GM18907 (cell line): ENCODE results near the gene STYK1.

Experiments used
- ATAC-seq: cut with Tn5 transposase; IDR thresholded peaks from one replicate; pipeline ENCODE4 v1.9.1; 2021; ENCODE audit warnings: mild to moderate bottlenecking, moderate library complexity; ENCODE audit not compliant: unreplicated experiment

STYK1 gene, protein sequence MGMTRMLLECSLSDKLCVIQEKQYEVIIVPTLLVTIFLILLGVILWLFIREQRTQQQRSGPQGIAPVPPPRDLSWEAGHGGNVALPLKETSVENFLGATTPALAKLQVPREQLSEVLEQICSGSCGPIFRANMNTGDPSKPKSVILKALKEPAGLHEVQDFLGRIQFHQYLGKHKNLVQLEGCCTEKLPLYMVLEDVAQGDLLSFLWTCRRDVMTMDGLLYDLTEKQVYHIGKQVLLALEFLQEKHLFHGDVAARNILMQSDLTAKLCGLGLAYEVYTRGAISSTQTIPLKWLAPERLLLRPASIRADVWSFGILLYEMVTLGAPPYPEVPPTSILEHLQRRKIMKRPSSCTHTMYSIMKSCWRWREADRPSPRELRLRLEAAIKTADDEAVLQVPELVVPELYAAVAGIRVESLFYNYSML

GRCh38 chr12:10673659-10674384, at the start of gene STYK1:
STYK1 (minus strand) TSS chr12:10674052; CDS start chr12:10634618, 39,434 bp downstream.
- peak; percentile 83 for ATAC-seq

DNA sequence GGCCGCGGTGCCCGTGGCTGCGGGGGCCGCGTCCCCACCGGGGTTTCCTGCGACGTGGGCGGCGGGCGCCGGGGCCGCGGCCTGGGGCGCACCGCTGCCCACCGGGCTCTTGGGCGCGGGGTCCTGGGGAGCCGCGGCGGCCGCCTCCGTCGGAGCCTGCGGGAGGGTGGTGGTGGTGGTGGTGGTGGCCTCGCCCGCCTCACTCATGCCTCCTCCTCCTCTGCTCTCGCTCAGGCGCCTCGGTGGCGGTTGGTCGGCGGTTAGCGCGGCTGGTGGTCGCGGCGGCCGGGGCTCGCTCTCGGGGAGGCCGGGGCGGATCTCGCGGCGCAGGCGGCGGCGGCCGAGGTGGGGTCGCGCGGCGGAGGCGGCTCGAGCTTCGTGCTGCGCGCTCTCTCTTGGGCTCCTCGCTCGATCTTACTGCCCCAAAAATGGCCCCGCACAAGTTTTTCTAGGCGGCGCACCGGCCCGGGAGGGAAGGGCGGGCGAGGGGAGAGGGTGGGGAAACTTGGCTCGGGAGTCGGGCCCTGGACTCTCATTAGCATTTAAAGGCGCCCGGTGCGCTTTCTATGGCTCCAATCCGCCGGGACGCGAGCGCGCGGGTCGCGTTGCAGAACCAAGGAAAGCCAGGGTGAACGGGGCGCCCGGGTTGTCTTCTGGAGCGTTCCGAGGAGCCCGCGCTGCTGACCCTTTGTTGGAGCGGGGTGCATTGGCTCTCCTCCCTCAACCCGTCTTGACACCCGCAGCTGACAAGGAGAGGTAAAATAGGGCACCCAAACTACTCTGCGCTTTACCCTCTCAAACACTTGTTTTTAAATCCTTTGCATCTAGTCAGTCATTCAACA, 49.3 kb upstream of the STYK1 start, which contains the start of gene YBX3:
Gene YBX3 (minus strand): TSS at position 419 of the 842 bp plus-strand sequence. CDS start 212 bp downstream, at position 207.
- ATAC-seq, result peak; percentile 50

DNA sequence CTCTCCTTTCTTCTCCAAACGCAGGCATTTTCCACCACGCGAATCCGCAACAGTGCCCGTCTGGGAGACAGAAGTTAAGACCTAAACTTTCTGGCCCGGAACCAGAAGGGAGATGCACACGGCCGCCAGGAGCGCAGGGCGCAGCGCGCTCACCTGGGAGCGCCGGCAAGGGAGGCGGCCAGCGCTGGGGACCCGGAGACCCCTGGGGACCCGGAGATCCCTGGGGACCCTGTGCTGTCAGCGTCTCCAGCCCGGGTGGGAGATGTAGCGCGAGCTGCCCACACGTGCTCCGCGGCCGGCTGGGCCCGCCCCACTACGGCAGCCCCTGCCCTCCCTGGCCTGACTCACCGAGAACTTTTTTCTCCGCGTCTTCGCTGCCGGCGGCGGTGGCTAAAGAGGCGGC, 48.7 kb upstream of the STYK1 start:
- ATAC-seq, result peak; percentile 65

DNA sequence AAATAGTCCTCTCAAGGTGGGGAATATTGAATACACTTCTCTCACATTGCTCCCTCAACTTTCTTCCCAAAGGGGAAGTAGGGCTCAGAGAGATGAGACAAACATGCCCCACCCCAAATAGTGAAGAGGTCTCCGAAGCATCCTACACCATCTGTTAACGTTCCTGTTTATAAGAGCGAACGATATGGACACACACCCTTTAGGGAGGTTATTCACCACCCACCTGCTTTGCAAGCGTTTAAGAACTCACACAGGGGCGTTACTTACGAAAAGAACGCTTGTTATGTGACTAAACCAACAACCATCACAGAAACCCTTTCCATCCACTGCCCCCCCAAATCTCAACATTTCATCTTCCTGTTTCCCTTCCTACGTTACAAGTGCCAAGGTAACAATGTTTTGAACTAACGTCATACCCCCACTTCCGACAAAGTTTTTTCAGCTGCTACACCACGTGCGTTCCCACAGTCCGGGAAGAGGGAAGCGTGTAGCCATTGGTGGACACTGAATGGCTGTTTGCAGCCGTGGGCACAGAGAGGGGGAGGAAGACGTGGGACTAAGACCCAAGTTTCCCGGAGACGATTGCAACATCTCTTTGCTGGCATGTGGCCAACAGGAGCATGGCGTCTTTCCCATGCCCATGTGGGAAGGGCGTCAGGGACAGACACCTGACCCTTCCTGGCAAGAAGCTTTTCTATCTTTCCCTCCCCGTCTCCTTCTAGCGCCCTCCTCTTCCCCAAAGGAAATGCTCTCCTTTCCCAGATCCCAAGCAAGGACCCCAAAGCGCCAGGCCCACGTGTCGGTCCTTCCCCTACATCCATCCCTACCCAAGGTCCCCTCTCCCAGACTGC, 48.0 kb upstream of the STYK1 start:
- peak; percentile 28 for ATAC-seq

DNA sequence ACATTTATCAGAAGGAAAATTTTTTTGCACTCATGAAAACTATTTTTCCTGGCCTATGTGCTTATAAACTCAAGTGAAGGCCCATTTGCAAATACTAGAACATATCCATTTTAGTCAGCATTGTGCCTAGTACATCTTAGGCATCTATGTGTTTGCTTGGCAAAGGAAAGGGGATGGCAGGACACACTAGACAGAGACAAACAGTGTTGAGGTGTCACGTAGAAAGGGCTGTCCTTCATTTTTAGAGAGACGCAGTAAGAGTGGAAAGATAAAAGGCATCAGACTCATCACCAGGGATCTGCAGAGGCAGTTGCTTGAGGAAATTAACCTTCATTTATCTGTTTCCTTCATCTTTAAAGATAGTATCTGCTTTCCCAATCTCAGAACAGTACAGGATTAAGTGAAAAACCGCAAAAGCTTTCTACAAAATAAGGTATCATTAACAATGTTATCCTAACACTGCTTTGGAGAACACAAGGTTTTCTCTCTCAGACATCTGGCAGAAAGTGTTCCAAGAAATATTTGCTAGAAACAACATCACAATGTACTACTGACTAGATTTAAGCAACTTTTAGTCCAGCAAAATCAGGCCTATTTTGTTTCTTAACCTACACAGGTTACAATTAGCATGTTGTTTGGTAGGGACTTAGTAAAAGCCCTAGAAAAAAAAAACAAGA, 47.3 kb upstream of the STYK1 start:
- ATAC-seq, result no peak

DNA sequence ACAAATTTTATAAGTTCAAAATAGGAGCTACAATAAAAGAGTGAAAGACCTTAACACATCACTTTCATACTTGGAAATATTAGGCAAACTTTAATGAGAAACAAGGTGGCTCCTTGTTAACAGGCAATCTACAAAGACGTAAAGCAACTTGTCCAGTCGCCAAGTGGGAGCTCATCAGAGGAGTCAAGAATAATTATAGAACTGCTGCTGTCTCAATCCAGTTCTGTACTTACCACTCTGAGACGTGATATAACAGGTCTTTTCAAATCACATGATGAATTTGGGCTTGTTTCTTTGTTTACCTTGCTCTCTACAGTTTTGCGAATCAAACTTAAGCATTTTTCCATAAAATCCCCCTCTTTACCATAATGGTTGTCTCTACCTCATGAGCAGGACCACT, 45.6 kb upstream of the STYK1 start:
- ATAC-seq, result no peak

DNA sequence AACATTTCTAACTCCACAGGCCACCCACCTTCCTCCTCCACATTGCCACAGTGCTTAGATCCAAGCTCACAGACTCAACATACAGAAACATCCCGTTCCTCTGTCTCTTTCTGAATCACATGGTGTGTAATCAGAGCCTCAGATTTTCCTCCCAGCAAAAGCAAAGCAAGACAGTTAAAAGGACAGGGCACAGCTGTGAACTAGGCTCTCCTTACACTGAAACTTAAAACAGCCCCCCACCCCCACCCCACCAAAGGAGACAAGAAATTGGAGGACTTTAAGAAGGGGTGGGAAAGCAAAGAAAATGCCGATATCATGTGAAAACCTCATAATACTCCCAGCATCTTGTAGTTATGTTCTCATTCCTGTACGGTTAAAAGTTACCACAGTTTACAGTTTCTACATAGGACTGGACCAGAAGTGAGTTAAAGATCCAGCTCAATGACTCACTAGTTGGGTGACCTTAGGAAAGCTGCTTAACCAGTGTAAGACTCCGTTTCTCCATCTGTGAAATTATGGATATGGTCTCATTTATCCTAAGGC, 44.5 kb upstream of the STYK1 start:
- no peak for ATAC-seq

GRCh38 chr12:10717410-10717809, 43.6 kb upstream of the STYK1 start:
- ATAC-seq, result no peak

DNA sequence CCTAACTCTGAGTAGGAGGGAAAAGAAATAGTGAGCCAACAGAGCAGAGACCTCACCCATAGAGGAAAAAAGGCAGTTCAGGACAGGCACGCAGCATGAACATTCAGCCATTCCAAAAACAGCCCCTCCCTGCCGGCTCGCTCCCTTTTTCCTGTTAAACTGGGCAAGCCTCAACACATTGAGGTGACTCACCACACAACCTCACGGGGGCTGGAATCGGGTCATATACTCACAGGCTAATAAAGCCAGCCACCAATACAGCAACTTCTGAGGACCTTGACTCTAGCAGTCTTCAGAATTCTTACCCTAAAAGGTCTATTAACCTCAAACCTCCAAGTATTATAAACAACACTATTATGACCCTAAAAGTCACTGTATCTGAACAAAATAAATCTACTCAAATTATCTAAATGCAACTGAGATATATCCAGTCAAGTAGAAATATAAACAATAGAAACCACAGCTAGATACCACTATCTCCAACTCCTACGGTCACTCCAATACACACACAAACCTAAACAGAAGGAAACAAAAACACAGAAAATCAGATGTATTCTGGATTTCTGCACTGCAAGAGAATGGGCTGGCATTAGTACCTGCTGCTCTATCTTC, 43.0 kb upstream of the STYK1 start:
- ATAC-seq, result no peak

DNA sequence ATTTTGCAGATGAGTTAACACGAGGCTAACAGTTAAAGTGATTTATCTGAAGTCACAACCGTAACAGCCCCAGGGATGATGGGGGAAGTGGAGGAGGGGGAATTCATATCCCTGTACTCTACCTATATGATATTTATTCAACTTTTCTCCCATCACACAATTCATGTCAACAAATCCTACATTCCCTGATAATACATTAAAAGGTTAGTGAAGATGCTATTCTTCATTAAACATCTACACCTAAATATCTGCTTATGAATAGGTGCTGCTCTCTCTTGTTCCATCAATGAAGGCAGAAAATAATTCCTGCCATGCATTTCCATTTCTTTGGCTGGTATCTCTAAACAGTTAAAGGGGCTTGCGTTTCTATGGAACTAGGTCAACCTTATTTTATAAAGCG, 42.4 kb upstream of the STYK1 start:
- ATAC-seq, result no peak

GRCh38 chr12:10715491-10715890, 41.6 kb upstream of the STYK1 start:
- ATAC-seq, result no peak

DNA sequence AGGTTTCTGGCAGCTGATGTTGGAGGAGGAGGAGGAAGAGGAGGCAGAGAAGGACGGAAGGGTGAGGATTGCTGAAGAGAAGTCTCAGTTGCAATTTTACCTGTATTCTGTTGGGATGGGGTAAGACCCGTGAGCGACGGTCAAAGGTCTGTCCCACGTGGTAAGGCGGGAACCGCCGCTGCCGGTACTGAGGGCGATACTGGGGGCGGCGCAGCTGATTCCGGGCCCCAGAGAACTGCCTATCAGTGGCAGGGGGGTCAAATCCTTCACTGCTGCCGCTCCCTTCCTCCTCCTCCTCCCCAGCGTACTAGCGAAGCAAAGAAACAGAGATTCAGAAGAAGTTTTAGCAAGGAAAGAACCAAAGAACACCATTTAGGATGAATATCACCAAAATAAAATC, 36.0 kb upstream of the STYK1 start:
- no peak for ATAC-seq

- no peak for ATAC-seq
Observed at GRCh38 chr12:10708862-10709261, 35.0 kb upstream of the STYK1 start.

- no peak for ATAC-seq
Observed at GRCh38 chr12:10705655-10706054, 31.8 kb upstream of the STYK1 start.

GRCh38 chr12:10701843-10702242, 28.0 kb upstream of the STYK1 start:
- no peak for ATAC-seq

DNA sequence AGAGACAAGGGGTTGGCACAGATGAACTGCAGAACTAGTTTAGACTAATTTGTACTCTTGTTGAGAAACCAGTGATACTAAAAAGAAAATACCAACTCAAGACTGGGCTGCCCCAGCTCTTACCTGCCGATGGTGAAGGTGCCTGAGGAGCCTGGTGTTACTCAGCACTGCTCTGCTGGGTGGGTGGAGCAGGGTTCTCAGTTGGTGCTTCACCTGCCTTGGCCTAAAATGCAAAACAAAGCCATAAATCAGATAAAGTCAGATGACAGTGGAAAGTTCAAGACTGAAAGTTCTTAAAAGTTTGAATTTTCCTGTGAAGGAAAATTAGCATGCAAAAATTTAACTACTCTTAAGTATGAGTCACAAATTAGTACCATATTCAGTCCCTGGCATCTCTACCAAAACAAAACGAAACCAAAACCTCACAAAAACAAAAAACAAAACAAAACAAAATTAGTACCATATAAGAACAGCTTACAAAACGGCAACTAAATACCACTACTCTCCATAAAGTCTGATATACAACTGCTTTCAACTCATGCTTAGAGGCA, 27.4 kb upstream of the STYK1 start:
- ATAC-seq, result peak; percentile 59

DNA sequence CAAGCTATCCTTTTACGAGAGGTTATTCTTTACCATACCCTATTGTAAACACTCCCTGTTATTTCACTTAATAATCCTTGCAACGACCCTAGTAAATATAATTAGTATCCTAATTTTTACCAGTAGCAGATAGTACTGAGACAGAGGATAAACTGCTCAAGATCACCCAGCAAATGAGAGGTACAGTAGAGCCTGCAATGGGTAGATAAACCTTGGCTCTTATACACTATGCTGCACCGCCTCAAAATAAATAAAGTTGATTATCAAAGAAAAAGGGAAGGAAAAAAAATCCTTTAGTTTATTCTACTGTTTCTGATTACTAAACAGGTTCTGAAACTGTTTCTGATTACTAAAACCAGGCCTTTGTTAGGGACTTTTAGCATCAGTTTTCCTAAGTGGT, 26.7 kb upstream of the STYK1 start:
- no peak for ATAC-seq

GRCh38 chr12:10697862-10698261, 24.0 kb upstream of the STYK1 start:
- no peak for ATAC-seq

DNA sequence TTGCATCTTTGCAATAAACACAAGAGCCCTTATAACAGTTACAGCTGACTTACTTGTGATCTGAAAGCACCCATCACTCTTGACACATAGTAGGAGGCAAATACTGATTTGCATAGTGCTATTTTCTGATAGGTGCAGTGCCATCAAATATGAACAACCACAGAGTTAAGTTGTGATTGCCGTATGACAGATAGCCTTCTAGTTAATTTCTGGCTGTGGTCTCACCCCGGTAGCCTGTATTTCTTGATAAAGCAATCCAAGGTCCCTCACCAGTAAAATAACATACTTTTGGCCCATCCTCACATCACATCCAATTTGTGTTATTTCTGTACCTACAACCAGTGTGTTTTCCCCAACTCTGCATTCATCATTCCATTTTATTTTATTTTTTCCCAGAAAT, 23.3 kb upstream of the STYK1 start:
- ATAC-seq, result no peak
